ENCODE measurements around the gene TBC1D25.
A peak's percentile ranks its signal among the peaks of the same experiment; 100 is the strongest.

The TBC1D25 gene, protein sequence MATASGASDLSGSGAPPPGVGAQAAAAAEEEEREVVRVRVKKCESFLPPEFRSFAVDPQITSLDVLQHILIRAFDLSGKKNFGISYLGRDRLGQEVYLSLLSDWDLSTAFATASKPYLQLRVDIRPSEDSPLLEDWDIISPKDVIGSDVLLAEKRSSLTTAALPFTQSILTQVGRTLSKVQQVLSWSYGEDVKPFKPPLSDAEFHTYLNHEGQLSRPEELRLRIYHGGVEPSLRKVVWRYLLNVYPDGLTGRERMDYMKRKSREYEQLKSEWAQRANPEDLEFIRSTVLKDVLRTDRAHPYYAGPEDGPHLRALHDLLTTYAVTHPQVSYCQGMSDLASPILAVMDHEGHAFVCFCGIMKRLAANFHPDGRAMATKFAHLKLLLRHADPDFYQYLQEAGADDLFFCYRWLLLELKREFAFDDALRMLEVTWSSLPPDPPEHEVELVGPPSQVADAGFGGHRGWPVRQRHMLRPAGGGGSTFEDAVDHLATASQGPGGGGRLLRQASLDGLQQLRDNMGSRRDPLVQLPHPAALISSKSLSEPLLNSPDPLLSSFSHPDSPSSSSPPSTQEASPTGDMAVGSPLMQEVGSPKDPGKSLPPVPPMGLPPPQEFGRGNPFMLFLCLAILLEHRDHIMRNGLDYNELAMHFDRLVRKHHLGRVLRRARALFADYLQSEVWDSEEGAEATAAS

DNA sequence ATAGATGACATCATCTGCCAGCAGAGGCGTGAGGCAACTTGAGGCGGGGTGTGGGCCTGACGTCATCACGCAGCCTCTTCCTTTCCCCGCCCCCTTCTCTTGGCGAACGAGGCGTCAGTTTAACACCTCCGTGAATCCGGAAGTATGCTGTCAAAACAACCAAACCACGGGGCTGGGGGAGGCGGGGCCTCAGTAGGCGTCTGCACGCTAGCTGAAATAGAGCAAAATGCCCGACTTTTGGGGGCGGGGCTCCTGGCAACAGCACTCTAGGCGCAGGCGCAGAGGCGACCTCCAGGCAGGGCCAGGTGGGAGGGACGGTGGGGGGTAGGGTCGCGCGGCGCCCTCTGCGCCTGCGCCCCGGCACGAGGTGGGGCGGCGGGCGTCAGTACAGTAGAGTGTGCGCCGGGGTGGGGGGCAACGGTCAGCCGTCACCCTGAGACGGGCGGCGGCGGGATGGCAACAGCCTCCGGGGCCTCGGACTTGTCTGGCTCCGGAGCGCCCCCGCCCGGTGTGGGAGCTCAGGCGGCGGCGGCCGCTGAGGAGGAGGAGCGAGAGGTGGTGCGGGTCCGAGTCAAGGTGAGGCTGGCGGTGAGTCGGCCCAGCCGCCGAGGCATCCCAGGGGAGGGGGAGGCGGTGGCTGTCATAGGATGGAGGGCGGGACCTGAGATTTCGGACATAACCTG lies at the start of gene TBC1D25:
TBC1D25 (plus strand) TSS at position 370 of the 683 bp plus-strand sequence; CDS start at position 454, 84 bp downstream.
- DNase-seq: peak; percentile 97

DNA sequence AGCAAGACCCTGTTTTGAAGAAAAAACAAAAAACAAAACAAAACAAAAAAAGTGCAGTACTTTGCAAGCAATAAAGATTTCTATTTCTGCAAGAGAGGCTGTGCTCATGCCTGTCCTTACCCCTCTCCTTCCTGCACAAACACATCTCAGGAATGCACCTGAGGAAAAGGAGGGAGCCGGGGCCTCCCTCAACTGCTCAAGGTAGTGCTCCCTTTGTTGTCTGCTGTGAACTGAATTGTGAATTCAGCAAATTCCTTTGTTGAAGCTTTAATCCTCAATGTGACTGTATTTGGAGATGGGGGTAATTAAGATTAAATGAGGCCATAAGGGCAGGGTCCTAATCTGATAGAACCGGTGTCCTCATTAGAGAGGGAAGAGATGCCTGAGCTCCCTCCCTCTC lies 49.6 kb upstream of the TBC1D25 start:
- DNase-seq: no peak

DNA sequence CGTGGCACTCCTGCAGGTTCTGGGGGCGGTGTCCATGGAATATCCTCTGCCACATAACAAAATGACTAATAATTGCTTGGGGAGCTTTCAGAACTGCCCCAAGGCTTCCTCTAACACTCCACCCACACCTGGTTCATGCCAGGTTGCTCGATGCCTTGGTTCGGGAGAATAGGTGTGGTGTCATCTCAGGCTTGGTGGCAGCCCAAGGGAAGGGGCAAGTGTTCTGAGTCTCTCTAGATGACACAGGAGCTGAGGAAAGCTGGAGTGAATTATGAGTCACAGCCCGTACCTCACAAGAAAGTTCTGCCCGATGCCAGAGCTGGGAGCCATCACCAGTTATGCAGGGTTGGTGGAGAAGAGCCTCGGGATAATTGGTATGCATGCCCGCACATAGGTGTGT lies 48.9 kb upstream of the TBC1D25 start:
- DNase-seq: no peak

DNA sequence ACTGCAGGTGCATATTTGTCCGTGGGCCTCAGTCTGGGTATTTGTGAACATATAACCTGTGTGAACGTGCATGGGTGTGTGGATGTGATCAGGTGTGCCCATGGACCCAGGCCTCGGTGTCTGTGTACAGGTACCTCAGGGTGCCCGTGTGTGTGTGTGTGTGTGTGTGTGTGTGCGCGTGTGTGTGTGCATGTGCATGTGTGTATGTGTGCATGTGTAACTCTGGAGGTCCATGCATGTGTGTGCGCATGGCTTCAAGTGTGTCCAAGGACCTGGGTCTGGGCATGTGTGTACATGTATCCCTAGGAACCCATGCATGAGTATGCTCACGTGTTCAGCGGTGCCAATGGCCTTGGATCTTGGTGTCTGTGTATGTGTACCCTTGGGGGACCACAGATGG lies 47.7 kb upstream of the TBC1D25 start:
- DNase-seq: no peak

DNA sequence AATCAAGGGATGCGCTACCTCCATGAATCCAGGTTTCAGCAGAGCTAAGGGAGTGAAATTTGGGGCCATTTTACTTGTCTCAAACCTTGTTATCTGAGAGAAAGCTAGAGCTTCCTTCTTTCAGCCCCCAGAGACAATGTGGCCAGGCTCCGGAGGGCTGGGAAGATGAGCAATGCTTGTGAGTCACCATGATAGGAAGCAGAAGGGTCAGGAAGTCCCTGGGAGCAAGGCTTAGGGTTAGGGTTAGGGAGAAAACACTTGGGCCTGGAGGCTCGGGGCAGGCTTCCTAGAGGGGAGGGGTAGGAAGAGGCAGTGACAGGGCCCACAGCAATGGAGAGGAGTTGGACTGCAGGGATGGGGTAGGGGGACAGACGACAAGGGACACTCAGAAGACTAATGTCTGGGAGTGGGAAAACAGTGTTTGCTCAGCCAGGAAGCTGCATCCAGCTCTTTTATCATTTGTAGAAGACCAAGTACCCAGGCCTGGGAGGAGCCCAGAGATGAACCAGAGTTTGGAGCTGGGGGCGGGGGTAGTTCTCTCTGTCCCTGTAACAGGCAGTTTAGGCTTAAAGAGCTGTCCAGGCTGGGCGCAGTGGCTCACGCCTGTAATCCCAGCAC lies 47.1 kb upstream of the TBC1D25 start:
- peak; percentile 76 for DNase-seq

DNA sequence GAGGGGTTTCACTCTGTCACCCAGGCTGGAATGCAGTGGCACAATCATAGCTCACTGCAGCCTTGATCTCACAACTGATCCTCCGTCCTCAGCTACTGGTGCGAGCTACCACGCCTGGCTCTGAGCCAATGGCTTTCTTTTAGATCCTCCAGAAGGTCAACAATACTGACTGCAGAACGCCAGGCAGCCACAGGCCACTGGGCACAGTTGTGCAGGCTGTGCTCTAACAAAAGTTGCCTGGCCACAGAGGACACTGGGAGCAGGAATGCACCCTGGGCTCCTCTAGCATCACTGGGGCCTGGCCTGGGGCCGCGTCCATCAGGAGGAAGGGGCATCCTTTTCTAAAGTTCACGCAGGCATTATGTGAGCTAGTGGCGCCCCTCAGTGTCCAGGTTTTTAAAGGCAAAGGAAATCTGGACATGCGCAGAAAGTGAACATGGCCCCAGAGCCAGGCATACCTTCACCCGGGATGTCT lies 45.6 kb upstream of the TBC1D25 start:
- DNase-seq: peak; percentile 40

DNA sequence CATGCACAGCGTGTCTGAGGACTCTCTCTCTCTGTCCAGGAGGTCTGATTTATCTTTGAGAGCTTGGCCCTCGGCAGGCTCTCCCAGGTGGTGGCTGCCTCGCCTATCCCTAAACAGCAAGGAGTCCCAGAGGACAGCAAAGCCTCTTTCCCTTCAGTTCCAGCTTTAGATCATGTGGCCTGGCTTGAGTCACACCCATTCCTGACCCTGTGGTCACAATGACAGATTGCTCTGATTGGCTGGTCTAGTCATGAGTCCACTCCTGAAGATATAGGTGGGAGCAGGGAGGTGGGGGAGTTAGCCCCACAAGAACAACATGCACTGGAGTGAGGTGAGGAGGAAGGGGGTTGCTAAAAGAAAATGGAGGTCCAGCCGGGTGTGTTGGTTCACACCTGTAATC lies 42.9 kb upstream of the TBC1D25 start:
- DNase-seq: no peak

DNA sequence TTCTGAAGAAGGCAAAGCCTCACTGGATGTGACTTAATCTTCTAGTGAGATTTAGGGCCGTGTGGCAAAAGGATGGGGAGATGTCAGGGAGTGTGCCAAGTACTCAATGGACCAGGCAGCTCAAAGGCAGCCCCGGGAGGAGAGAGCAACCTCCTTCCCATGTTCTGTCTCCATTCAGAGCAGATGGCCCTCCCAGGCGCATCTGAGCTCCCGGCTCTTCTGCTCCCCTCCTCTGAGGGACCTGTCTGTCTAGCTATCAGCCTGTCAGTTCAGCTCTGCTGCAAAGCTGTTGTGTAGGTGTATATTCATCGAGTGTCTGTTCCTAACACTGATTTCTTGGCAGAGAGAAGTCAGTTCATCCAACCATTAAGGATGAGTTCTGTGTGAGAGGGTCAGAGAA lies 41.6 kb upstream of the TBC1D25 start:
- DNase-seq: no peak

DNA sequence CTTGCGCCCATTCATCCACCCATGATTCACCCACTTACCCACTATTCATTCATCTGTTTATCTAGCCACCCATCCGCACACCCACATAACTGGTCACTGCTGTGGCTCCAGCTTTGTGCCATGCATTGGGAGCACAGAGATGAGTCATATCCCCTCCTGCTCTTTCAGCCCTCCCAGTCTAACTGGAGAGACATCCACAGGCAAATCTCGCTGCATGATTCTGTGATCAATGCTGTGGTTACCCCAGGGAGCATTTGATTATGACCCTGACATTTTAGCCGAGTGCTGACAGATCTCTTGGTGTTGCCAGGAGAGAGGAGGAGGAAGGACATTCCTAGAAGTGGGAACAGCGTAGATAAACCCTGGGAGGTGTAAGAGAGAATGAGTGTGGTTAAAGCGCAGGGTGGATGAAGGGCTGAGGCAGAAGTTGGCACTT lies 41.1 kb upstream of the TBC1D25 start:
- peak; percentile 51 for DNase-seq

DNA sequence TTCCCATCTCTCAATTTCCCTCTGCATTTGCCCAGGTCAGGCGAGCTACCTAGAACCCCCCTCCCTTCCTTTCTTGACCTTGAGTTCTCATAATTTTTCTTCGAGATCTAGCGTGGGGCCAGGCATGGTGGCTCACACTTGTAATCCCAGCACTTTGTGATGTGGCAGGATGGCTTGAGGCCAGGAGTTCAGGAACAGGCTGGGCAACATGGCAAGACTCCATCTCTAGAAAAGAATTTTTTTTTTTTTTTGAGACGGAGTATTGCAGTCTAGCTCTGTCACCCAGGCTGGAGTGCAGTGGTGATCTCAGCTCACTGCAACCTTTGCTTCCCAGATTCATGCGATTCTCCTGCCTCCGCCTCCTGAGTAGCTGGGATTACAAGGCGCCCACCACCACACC lies 35.3 kb upstream of the TBC1D25 start:
- no peak for DNase-seq

DNA sequence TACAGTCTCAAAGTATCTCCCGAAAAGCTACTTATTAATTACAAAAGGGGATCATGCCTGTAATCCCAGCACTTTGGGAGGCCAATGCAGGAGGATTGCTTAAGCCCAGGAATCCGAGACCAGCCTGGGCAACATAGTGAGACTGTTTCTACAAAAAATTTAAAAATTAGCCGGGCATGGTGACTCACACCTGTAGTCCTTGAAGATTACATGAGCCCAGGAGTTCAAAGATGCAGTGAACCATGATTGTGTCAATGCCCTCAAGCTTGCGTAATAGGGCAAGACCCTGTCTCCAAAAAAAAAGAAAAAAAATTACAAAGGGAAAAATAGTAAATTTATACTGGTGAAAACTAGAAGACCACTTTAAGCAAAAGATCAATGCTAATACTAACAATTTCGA lies 34.0 kb upstream of the TBC1D25 start:
- no peak for DNase-seq

DNA sequence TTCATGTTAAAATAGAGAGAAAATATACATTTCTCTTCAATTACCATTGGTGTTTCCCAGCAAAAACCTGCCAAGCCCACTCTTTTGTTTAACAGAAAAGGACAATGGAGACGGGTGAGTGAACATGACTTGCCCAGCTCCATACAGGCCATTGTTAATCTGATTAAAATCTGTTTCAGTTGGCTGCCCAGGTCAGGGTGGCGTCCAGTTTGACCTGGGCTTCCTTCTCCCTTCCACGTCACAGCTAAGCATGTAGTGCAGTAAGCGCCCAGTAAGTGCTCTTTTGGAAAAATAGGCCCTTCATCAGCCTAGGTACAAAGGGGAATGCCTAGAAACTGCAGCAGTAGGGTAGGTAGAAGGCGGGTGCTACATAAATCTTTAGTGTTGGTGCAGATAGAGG lies 32.3 kb upstream of the TBC1D25 start:
- no peak for DNase-seq

DNA sequence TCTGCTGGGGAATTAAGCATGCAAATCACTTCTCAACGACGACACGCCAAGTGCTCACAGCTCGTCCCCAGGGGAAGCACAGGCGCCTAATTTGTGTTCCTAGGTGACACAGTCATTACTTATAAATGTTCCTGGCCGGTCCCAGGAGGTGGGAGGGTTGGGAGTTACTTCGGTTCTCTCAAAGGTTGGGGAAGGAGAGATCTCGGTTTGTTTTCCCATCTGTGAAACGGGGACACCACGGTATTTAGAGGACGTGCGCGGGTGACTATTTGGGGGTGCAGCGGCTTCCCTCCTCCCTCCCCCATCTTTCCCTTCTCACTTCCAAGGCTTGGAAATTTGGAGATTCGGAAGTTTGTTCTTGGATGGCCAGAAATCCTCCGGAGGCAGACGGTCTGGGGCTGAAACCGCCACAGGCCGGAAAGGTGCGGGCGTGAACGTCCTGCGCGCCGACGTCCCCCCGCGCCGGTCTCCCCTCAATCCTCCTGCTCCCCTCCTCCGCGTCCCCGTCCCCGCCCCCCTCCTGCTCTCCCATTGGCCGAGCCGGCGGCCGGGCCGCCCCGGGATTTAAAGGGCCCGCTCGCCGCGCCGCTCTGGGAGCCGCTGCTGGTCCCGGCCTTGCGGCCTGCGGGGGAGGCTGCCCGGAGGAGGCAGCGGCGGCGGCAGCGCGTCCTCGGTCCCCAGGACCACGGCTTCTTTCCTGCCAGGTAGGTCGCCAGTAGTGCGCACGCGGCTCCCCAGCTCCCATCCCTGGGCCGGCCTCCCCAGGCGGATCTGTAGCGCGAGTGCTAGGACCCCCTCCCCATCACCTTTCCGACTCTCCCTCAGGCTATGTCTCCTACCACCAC lies 30.9 kb upstream of the TBC1D25 start, which contains the start of gene PORCN:
PORCN (plus strand) TSS at position 593 of the 845 bp plus-strand sequence. CDS start 829 bp downstream, outside the sequence.
- DNase-seq: peak; percentile 72

DNA sequence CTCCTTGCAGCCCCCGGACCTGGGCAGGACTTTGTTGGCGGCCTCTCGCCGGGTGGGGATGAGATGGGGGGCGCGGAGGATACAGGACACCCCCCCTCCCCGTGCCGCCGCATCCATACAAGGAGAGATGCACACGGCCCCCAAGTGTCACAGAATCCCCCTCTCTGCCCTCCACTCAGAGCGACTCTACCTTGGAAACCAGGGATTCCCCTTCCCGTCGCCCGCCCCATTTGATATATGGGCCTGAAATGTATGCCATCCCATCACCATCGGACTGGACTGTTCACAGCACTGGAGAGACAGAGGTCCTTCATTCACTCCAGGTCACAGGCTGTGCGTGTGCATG lies 30.3 kb upstream of the TBC1D25 start:
- no peak for DNase-seq

DNA sequence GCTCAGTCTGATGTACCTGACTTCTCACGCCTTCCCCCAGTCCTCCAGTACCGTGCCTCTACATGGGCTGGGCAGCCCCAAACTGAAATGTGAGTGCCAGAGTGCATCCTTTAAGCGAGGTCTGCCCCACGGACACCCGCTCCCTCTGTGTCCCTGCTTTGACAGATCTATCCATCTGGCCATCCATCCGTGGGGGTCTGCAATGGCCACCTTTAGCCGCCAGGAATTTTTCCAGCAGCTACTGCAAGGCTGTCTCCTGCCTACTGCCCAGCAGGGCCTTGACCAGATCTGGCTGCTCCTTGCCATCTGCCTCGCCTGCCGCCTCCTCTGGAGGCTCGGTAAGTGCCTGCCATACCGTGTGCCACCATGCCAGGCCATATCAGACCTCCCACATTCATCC lies 29.9 kb upstream of the TBC1D25 start:
- DNase-seq: no peak

DNA sequence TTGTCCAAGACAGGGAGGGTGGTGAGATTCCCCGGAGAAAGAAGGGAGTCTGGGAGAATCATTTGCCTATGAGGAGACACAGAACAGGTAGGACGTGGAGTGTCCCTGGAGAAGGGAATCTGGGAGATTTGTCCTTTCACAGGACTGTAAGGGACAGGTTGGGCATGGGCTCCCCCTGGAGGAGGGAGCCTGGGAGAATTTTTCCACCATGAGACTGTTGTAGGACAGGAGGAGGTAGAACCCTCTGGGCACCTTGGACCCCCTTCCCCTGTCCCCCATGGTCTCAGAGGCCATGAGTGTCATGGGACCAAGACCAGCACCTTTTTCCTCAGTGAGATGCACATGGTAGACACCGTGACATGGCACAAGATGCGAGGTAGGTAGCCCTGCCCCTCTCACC lies 28.0 kb upstream of the TBC1D25 start:
- no peak for DNase-seq

DNA sequence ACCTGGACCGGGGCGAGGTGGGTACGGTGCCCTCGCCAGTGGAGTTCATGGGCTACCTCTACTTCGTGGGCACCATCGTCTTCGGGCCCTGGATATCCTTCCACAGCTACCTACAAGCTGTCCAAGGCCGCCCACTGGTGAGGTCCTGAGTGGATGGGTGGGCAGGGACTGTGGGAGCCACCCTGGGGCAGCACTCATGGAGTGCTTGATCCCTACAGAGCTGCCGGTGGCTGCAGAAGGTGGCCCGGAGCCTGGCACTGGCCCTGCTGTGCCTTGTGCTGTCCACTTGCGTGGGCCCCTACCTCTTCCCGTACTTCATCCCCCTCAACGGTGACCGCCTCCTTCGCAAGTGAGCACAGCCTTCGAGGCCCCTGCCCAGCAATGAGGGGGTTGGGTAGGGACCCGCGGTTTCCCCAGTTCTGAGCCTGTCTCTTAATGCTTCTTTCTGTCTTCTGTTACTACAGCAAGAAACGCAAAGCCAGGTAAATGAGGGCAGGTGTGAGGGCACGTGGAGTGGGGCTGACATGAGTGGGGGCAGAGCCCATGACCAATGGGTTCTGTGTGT lies 27.1 kb upstream of the TBC1D25 start:
- DNase-seq: no peak

DNA sequence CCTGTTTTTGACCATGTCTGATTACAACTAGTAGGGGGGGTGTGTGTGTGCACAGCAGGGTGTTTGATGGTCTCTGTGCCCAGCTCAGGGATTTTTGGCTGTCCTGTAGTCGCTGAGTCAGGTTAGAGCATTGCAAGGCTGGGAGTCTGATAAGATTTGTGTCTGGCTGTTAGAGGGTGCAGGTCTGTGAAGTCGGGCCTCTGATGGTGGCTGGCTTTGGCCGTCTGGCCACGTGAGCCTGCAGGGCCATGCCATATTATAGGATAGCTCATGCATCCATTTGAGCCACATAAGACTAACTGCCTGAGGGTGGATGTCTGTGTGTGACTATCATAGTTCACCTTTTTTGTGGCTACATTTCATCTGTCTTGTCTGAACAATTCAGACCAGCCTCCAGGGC lies 25.8 kb upstream of the TBC1D25 start:
- no peak for DNase-seq

DNA sequence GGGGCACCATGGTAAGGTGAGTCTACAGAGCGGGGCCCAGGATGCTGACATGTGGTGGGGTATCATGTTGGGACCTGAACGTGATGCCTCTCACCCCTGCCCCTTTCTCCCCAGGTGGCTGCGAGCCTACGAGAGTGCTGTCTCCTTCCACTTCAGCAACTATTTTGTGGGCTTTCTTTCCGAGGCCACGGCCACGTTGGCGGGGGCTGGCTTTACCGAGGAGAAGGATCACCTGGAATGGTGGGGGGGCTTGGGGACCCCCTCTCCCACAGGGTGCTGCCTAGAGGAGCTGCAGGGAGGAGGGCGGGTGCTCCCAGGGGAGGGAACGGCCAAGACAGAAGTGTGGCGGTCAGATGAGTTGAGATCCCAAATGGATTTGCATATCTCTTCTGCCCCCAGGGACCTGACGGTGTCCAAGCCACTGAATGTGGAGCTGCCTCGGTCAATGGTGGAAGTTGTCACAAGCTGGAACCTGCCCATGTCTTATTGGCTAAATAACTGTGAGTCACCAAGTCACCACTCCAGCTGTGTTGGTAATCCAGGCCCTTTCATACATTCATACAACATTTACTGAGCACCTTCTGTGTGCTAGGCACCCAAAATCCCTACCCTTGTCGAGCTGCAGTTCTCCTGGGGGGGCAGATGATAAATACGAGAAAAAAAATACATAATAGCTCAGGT lies 25.2 kb upstream of the TBC1D25 start:
- no peak for DNase-seq

DNA sequence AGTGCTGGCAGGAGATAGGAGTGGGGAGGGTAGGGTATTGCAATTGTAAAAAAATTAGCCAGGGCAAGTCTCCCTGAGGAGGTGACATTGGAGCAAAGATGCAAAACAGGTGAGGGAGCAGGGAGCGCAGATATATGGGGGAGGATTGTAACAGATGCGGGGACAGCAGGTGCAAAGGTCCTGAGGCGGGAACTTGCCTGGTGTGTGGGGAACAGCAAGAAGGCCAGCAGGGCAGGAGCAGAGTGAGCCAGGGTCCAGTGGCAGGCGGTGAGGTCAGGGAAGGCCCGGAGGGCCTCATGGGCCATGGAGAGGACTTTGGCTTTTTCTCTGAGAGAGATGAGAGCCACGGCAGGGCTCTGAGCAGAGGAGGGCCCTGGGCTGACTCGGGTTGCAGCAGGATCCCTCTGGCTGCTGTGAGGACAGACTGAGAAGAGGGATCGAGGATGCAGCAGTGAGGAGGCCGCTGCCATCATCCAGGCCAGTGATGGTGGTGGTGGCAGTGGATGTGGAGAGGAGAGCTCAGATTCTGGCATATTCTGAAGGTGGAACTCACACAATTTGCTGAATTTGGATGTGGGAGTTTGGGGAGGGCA lies 24.6 kb upstream of the TBC1D25 start:
- no peak for DNase-seq

DNA sequence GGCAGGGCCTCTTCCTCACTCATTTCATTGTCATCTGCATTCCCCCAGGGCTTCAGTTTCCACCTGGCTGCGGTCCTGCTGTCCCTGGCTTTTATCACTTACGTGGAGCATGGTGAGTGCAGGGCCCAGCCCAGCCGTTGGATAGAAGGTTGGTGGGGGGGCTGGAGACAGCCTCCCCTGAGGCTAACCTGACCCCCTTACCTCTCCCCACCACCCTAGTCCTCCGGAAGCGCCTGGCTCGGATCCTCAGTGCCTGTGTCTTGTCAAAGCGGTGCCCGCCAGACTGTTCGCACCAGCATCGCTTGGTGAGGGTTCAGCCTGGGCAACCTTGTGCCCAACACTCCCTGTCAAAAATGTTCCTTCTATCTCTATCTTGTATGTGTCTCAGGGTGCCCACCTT lies 23.7 kb upstream of the TBC1D25 start:
- no peak for DNase-seq

Data from suppressor macrophage treated with lipopolysaccharide for 4 hours (primary cell).